ENCODE measurements around the gene DOCK9.

The DOCK9 gene

DNA sequence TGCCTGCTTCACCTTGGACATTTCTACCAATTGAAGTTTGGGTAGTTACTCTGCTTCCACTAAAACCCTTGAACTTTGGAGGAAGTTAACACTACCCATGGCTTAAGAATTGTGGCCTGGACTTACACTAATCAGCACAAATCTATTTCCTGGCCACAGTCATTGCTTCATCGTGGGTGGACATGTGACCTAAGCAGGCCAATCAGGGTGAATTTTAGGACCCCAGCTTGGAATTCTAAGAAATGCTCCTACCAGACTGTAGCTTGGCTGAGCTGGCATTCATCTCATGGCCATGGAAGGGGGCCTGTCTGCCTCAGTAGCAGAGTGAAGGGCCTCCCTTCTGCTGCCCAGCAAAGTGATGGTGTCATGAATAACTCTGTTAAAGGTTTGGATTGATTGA, 167.1 kb downstream of the DOCK9 start:
- no peak for DNase-seq (ENCODE audit: extremely low read depth, low read depth)
- TF ChIP-seq CTCF (IDR thresholded peaks at IDR 0.05; ENCODE audit: low read depth, low read length) = no peak

- no peak for DNase-seq (ENCODE audit: extremely low read depth, low read depth)
- no peak for TF ChIP-seq CTCF (IDR thresholded peaks at IDR 0.05; ENCODE audit: low read depth, low read length)
Measured at GRCh38 chr13:98809345-98809777, 168.5 kb downstream of the DOCK9 start.

DNA sequence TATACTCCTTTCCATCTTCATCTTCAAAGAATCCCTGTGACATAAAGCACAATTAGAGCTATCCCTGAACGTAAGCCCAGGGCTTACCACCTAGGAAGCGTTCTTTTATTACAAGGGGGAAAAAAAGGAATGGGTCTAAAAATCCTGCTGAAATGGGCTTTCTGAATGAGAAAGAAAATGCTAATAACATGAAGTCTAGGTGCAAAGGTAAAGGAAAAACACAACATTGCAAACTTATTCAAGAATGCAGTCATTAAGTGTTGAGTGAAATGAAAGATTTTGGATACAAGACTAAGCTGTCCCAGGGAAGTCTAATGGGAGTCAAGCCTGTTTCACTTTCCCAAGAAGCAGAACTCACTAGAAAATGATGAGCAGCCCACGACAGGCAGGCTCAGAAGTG, 170.1 kb downstream of the DOCK9 start:
- no peak for TF ChIP-seq CTCF (IDR thresholded peaks at IDR 0.05; ENCODE audit: low read depth, low read length)
- no peak for DNase-seq (ENCODE audit: extremely low read depth, low read depth)

DNA sequence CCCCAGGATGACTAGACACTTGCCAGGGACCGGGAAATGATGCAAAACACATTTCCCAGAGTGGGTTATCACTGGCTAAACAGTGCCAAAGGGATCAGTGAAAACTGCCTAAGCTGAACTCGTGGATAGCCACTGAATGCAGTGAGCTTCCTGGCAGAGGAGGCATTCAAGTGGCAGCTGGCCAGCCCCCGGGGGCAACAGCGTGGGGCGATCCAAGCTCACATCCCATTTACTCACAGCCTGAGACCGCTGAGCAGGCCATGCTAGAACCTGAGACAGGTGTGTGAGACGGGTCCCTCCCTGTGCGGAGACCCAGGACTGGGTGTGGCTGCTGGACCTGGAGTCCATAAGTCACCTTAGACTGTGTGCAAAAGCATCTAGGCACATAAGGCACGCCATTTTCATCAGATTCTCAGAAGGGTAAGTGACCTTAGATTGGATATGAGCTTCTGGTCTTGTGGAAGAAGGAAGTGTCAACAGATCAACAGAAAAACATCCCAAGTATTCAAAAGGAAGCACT, 173.5 kb downstream of the DOCK9 start:
- DNase-seq (ENCODE audit: extremely low read depth, low read depth) = no peak
- TF ChIP-seq CTCF (IDR thresholded peaks at IDR 0.05; ENCODE audit: low read depth, low read length) = no peak

- no peak for TF ChIP-seq CTCF (IDR thresholded peaks at IDR 0.05; ENCODE audit: low read depth, low read length)
Measured at GRCh38 chr13:98803921-98804320, 173.9 kb downstream of the DOCK9 start.

GRCh38 chr13:98803111-98803561, 174.7 kb downstream of the DOCK9 start:
- no peak for DNase-seq (ENCODE audit: extremely low read depth, low read depth)
- TF ChIP-seq CTCF (IDR thresholded peaks at IDR 0.05; ENCODE audit: low read depth, low read length) = no peak

More at GRCh38 chr13:98803921-98804320, 173.9 kb downstream of the DOCK9 start:
- DNase-seq (ENCODE audit: extremely low read depth, low read depth) = no peak

DNA sequence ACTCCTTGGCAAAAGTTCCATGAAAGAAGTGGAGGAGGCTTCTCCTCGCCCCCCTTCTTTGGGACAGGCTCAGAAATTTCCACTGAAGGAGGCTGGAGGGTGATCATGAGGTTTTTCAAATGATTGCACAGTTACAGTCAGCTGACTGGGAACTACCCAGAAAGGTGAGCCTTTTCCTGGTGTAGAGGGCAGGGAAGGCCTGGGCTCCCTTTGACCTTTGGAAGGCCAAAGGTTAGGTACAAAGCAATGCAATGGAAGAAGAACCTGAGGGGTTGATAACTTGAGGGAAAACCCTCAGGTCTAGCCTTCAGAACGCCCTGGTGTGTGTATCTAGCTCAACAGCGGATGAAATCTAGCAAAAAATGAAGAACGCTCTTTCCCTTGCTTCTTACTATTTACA, 175.3 kb downstream of the DOCK9 start:
- no peak for TF ChIP-seq CTCF (IDR thresholded peaks at IDR 0.05; ENCODE audit: low read depth, low read length)
- DNase-seq (ENCODE audit: extremely low read depth, low read depth) = no peak

All from AG09319 (cell line).